Heart left ventricle (tissue), 16 donors: Measurements from ENCODE around the gene TOGARAM1. TPM values are rescaled to one million over a fixed set of nuclear protein-coding genes. Genes with fewer than 3 reads are reported as not detected.

ENCODE experiments used
- ATAC-seq, 4 donors: fragments of 200-7000 bp; cut with Tn5 transposase; one replicate each; pipeline ENCODE4 v1.9.1; 2020 to 2022; ENCODE audit warnings: moderate library complexity in 4 of 4, mild to moderate bottlenecking in 3 of 4, moderate number of reproducible peaks in 1 of 4
- DNase-seq, 5 donors: peaks; one replicate each; pipeline ENCODE4 v3.0.0-alpha.2; 2020
- H3K27ac ChIP-seq, 12 donors: fragments of 200-600 bp; sonication (generic) in 4 of 12; one replicate each; pipeline versions ENCODE4 v1.5.0 to v1.8.0; 2016 to 2022; ENCODE audit warnings: mild to moderate bottlenecking in 2 of 12
- H3K27me3 ChIP-seq, 9 donors: fragments of 200-600 bp; sonication (generic) in 2 of 9; one replicate each; pipeline versions ENCODE4 v1.5.1 to v1.8.0; 2016 to 2022; ENCODE audit warnings: mild to moderate bottlenecking in 3 of 9
- H3K36me3 ChIP-seq, 9 donors: fragments of 200-600 bp; sonication (generic) in 2 of 9; one replicate each; pipeline versions ENCODE4 v1.5.0 to v1.8.0; 2018 to 2022; ENCODE audit warnings: mild to moderate bottlenecking in 2 of 9
- H3K4me1 ChIP-seq, 12 donors: fragments of 200-600 bp; sonication (generic) in 4 of 12; one replicate each; pipeline versions ENCODE4 v1.5.0 to v1.8.0; 2016 to 2022; ENCODE audit warnings: mild to moderate bottlenecking in 3 of 12
- H3K4me3 ChIP-seq, 12 donors: fragments of 200-600 bp; sonication (generic) in 4 of 12; one replicate each; pipeline versions ENCODE4 v1.5.0 to v1.8.0; 2017 to 2022; ENCODE audit warnings: mild to moderate bottlenecking in 9 of 12, moderate library complexity in 4 of 12
- H3K9me3 ChIP-seq, 12 donors: fragments of 200-600 bp; sonication (generic) in 4 of 12; one replicate each; pipeline versions ENCODE4 v1.5.0 to v1.8.0; 2016 to 2022; ENCODE audit warnings: mild to moderate bottlenecking in 1 of 12
- POLR2A ChIP-seq, 2 donors: fragments of 450-650 bp; IDR thresholded peaks; one replicate each; pipeline ENCODE4 v1.6.1; 2017; ENCODE audit warnings: antibody characterized with exemption in 2 of 2, mild to moderate bottlenecking in 2 of 2, moderate library complexity in 2 of 2
- WGBS, 4 donors: extraction: QIAGEN DNeasy Blood & Tissue Kit in 2 of 4; methylation state at CpG; one replicate each; pipeline versions ENCODE4 v1.1.5 to v1.1.7; 2013 to 2018; 5-methylcytosine and 5-hydroxymethylcytosine counted together
- intact Hi-C, 10 donors: fragments of 100-400 bp; cut with DNase I; formaldehyde crosslinking; loops; one replicate each; pipeline versions ENCODE4 v1.11.1 to v1.14.2; 2022
- polyA plus RNA-seq, 2 donors: library from polyadenylated mRNA; stranded (reverse); fragments of 200-250 nt; gene quantifications; one replicate each; pipeline ENCODE4 v1.2.3, GENCODE V29; 2013
- total RNA-seq, 9 donors: library from RNA; depleted of rRNA in 2 of 9; stranded (reverse); fragments of >200 nt in 2 of 9; fragmentation: NEBNext Ultra II Directional in 3 of 9; extraction: Animal tissue kit (Norgen Biotek cat#: 25700) in 3 of 9; gene quantifications; one replicate each; pipeline versions ENCODE4 v1.1.0 to v1.2.4, GENCODE V29; 2016 to 2023
- TF ChIP-seq, protein P1 (sequence below), 12 donors: fragments of 200-600 bp; sonication (generic) in 4 of 12; IDR thresholded peaks; one replicate each; pipeline versions ENCODE4 v1.5.0 to v1.8.0; 2018 to 2022; ENCODE audit warnings: antibody characterized with exemption in 12 of 12, mild to moderate bottlenecking in 5 of 12
- donor health status: ischemic (EF 13 %, LVEDD 7.1; RV severe dilation, severe dysfunction).
- donor health status: healthy with polysubstance abuse.
- donor health status: DM: no; HTN: yes; CAD: no.
- donor health status: DM: no; HTN: no; CAD: no.
- donor health status: ischemic (EF 25% LVEDD 6.9; RV normal size, moderate dysfunction).
- donor health status: ischemic (EF 25% LVEDD 5.7; RV mildly dilated, moderate dysfunction).
- donor health status: healthy.
- donor health status: DM: yes; HTN: yes; CAD: no.
- donor health status: ischemic (EF 35%, LVEDD 5.7; RV mildly dilated, moderate dysfunction).
- donor health status: nonischemic (EF 11% LVEDD 7.7; RV severe dilation, severe dysfunction).
- donor health status: DM: yes; HTN: yes; CAD: no.
- donor health status: PGD.
- donor health status: ischemic (EF 29% LVEDD 5.4; RV normal size, mild dysfunction).
- donor health status: nonischemic (EF 23%, LVEDD 6.1; RV moderate dilation, normal function).

TOGARAM1 gene
- total and polyA plus RNA-seq, 11 donors = 2.7 to 24.0 (median 18.4) TPM

DNA sequence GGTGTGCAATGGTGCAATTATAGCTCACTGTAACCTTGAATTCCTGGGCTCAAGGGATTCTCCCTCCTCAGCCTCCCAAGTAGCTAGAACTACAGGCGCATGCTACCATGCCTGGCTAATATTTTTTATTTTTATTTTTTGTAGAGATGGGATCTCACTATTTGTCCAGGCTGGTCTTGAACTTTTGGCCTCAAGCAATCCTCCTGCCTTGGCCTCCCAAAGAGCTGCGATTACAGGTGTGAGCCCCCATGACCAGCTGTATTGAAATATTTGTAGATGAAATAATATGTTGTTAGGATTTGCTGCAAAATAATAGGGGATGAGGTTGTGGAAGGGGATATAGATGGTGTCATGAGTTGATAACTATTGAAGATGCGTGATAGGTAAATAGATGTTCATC, 5.1 kb upstream of the TOGARAM1 start:
- TF ChIP-seq, protein P1, sequence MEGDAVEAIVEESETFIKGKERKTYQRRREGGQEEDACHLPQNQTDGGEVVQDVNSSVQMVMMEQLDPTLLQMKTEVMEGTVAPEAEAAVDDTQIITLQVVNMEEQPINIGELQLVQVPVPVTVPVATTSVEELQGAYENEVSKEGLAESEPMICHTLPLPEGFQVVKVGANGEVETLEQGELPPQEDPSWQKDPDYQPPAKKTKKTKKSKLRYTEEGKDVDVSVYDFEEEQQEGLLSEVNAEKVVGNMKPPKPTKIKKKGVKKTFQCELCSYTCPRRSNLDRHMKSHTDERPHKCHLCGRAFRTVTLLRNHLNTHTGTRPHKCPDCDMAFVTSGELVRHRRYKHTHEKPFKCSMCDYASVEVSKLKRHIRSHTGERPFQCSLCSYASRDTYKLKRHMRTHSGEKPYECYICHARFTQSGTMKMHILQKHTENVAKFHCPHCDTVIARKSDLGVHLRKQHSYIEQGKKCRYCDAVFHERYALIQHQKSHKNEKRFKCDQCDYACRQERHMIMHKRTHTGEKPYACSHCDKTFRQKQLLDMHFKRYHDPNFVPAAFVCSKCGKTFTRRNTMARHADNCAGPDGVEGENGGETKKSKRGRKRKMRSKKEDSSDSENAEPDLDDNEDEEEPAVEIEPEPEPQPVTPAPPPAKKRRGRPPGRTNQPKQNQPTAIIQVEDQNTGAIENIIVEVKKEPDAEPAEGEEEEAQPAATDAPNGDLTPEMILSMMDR (IDR thresholded peaks at IDR 0.05) = no peak
- no peak for TF ChIP-seq POLR2A (IDR thresholded peaks at IDR 0.05)
- H3K4me1 ChIP-seq = peaks cover 0 to 51% (median 32%) of the 10 kb centered on the region in 12 donors

DNA sequence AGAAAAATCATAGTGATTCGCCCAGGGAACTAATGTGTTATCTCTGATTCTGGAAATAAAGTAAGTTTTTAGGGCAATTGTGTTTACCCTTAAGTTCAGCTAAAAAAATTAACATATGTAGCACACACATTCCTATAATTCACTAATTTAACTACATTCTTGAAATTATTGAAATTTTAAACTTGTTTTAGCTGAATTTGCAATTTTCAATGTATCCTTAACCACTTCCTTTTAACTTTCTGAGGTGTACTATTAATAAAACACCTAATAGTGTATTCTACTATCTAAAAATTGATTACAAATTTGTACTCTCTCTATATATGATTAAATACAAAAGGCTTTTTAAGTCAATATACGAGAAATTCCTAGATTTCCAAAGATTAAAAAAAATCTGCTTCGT, 2.5 kb upstream of the TOGARAM1 start:
- WGBS, 4 donors = 74 to 84% (median 80%) methylated on average over 3 of the region's 3 CpGs
- no peak overlapping the region for H3K27ac ChIP-seq

More for the DNA sequence above, 5.1 kb upstream of the TOGARAM1 start:
- 94 to 100% (median 99%) methylated on average over 3 of the region's 3 CpGs for WGBS, 4 donors
- H3K27me3 ChIP-seq = no peaks in the 10 kb centered on the region
- no peak overlapping the region for H3K27ac ChIP-seq
- DNase-seq (no peak), ATAC-seq (no peak)
- H3K36me3 ChIP-seq = peaks cover 0 to 13% (median 0%) of the 10 kb centered on the region in 9 donors
- H3K4me3 ChIP-seq = no peak overlapping the region
- intact Hi-C loops = loop anchor here in 1 of 10 donors (10.0 kb wide), 1 partner anchor 52 kb away; no protein-coding TSS in a partner anchor
- no peaks in the 10 kb centered on the region for H3K9me3 ChIP-seq

DNA sequence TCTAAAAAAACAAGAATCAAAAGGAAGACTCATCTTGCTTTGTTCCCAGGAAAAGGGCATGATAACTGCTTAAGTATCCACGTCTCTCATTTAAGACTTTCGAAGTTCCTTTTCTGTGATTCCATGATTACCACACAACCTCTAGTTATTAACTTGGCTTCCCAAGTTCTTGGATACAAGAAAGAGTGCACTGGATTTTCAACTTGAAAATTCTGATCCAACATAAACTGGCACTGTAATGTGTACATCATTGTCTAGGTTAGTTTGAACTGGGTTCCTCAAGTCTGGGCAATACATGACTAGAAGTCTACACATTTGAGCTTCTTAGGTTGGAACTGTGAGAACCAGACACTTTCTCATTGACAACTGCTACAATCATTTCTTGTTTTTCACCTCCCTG, 1.8 kb upstream of the TOGARAM1 start:
- Histone ChIP-seq H3K36me3 (no peaks in the 10 kb centered on the region), H3K9me3 (no peaks in the 10 kb centered on the region), H3K27me3 (no peaks in the 10 kb centered on the region), H3K27ac (peak overlapping the region in 3 of 12 donors; percentile 87 to 93 (median 91)), H3K4me1 (peaks cover 8 to 67% (median 39%) of the 10 kb centered on the region in 12 donors), H3K4me3 (peak overlapping the region in 9 of 12 donors; percentile 65 to 94 (median 76))
- intact Hi-C loops = loop anchor here in 9 of 10 donors (2.0 to 10.0 kb wide), 13 partner anchors 45 to 293 kb away; partner anchors contain the start of genes FANCM (in 4 of the 9), FKBP3 (in 4 of the 9), MIS18BP1 (in 3 of the 9) and PRPF39 (in 3 of the 9)
- TF ChIP-seq POLR2A (IDR thresholded peaks at IDR 0.05) = no peak
- TF ChIP-seq, protein P1 (IDR thresholded peaks at IDR 0.05) = no peak
- DNase-seq (no peak), ATAC-seq (no peak)
- 24 to 37% (median 31%) methylated on average over 2 of the region's 2 CpGs for WGBS, 4 donors

More for the DNA sequence above, 2.5 kb upstream of the TOGARAM1 start:
- Histone ChIP-seq H3K4me3 (peak overlapping the region in 5 of 12 donors; percentile 65 to 79 (median 75)), H3K9me3 (no peaks in the 10 kb centered on the region), H3K36me3 (peaks cover 0 to 4% (median 0%) of the 10 kb centered on the region in 9 donors), H3K4me1 (peaks cover 8 to 61% (median 38%) of the 10 kb centered on the region in 12 donors), H3K27me3 (no peaks in the 10 kb centered on the region)
- intact Hi-C loops = loop anchor here in 1 of 10 donors (10.0 kb wide), 1 partner anchor 55 kb away; no protein-coding TSS in a partner anchor
- DNase-seq (no peak), ATAC-seq (no peak)
- TF ChIP-seq, protein P1 (IDR thresholded peaks at IDR 0.05) = no peak
- no peak for TF ChIP-seq POLR2A (IDR thresholded peaks at IDR 0.05)

DNA sequence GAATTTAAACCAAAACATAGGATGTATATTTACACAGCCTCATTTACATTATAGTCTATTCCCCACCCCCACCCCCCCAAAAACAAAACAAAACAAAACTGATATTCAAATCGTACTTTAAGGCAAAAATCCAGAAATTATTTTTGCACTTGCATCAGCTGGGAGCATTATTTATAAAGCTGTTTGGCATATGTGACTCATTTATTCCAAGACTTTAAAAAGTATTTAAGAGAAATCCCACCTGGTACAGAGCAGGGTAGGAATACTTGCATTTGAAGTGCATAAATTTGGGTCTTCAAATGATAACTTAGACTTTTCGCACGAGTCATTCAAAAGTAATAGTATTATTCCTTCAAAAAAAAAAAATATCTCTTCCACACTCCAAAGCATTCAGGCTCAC, 1.3 kb upstream of the TOGARAM1 start:
- Histone ChIP-seq H3K4me1 (peaks cover 8 to 72% (median 41%) of the 10 kb centered on the region in 12 donors), H3K27ac (peak overlapping the region in 11 of 12 donors; percentile 82 to 93 (median 89)), H3K36me3 (no peaks in the 10 kb centered on the region), H3K27me3 (no peaks in the 10 kb centered on the region), H3K4me3 (peak overlapping the region; percentile 65 to 97 (median 78)), H3K9me3 (no peaks in the 10 kb centered on the region)
- TF ChIP-seq POLR2A (IDR thresholded peaks at IDR 0.05) = no peak
- TF ChIP-seq, protein P1 (IDR thresholded peaks at IDR 0.05) = no peak
- ATAC-seq = no peak
- no peak for DNase-seq
- intact Hi-C loops = loop anchor here in 9 of 10 donors (2.0 to 10.0 kb wide), 13 partner anchors 46 to 292 kb away; partner anchors contain the start of genes FANCM (in 4 of the 9), FKBP3 (in 4 of the 9), MIS18BP1 (in 3 of the 9) and PRPF39 (in 3 of the 9)
- 2 to 3% (median 2%) methylated on average over 3 of the region's 3 CpGs for WGBS, 4 donors
